ENCODE results near the gene PLPP3. TPM values are rescaled to one million over a fixed set of nuclear protein-coding genes. Genes with fewer than 3 reads are reported as not detected.

PLPP3 gene
- total RNA-seq, 1 donor = 243 TPM

- peaks cover 10% of the 10 kb centered on the region for H3K4me1 ChIP-seq (ENCODE audit: insufficient read depth, low read length)
- no peak overlapping the region for H2AFZ ChIP-seq (ENCODE audit: low read length)
- DNase-seq (ENCODE audit: insufficient read length, low spot score, missing footprints) = no peak
- no peak overlapping the region for H3K4me3 ChIP-seq (ENCODE audit: insufficient read depth, low read length)
- peaks cover 8% of the 10 kb centered on the region for H4K20me1 ChIP-seq (ENCODE audit: insufficient read depth, low read length)
- H3K4me2 ChIP-seq (ENCODE audit: insufficient read depth, low read length) = no peak overlapping the region
- H3K36me3 ChIP-seq (ENCODE audit: insufficient read depth, low read length) = peaks cover 62% of the 10 kb centered on the region
- peaks cover 20% of the 10 kb centered on the region for H3K79me2 ChIP-seq (ENCODE audit: insufficient read depth, low read length)
- TF ChIP-seq CTCF (IDR thresholded peaks at IDR 0.05; ENCODE audit: extremely low read depth, low read depth, low read length) = no peak
- no peaks in the 10 kb centered on the region for H3K27me3 ChIP-seq (ENCODE audit: insufficient read depth, low read length)
- no peak overlapping the region for H3K27ac ChIP-seq (ENCODE audit: low read depth, low read length)
- no peaks in the 10 kb centered on the region for H3K9me3 ChIP-seq (ENCODE audit: low read depth, low read length)
These were observed 83.2 kb downstream of the PLPP3 start for GRCh38 chr1:56496158-56496557.

- H3K36me3 ChIP-seq (ENCODE audit: insufficient read depth, low read length) = peaks cover 62% of the 10 kb centered on the region
- H3K79me2 ChIP-seq (ENCODE audit: insufficient read depth, low read length) = peaks cover 20% of the 10 kb centered on the region
- H3K27ac ChIP-seq (ENCODE audit: low read depth, low read length) = no peak overlapping the region
- no peaks in the 10 kb centered on the region for H3K9me3 ChIP-seq (ENCODE audit: low read depth, low read length)
- no peak overlapping the region for H2AFZ ChIP-seq (ENCODE audit: low read length)
- H3K4me3 ChIP-seq (ENCODE audit: insufficient read depth, low read length) = no peak overlapping the region
- no peaks in the 10 kb centered on the region for H3K27me3 ChIP-seq (ENCODE audit: insufficient read depth, low read length)
- peaks cover 11% of the 10 kb centered on the region for H3K4me1 ChIP-seq (ENCODE audit: insufficient read depth, low read length)
- no peak overlapping the region for H3K4me2 ChIP-seq (ENCODE audit: insufficient read depth, low read length)
- DNase-seq (ENCODE audit: insufficient read length, low spot score, missing footprints) = no peak
- H4K20me1 ChIP-seq (ENCODE audit: insufficient read depth, low read length) = peaks cover 8% of the 10 kb centered on the region
- TF ChIP-seq CTCF (IDR thresholded peaks at IDR 0.05; ENCODE audit: extremely low read depth, low read depth, low read length) = no peak
These were observed 83.8 kb downstream of the PLPP3 start for GRCh38 chr1:56495538-56495937.

GRCh38 chr1:56494306-56494705, 85.1 kb downstream of the PLPP3 start:
- H3K79me2 ChIP-seq (ENCODE audit: insufficient read depth, low read length) = peaks cover 13% of the 10 kb centered on the region
- no peak overlapping the region for H2AFZ ChIP-seq (ENCODE audit: low read length)
- no peak for DNase-seq (ENCODE audit: insufficient read length, low spot score, missing footprints)
- peaks cover 8% of the 10 kb centered on the region for H4K20me1 ChIP-seq (ENCODE audit: insufficient read depth, low read length)
- no peak overlapping the region for H3K4me2 ChIP-seq (ENCODE audit: insufficient read depth, low read length)
- no peak overlapping the region for H3K27ac ChIP-seq (ENCODE audit: low read depth, low read length)
- peaks cover 50% of the 10 kb centered on the region for H3K36me3 ChIP-seq (ENCODE audit: insufficient read depth, low read length)
- H3K27me3 ChIP-seq (ENCODE audit: insufficient read depth, low read length) = no peaks in the 10 kb centered on the region
- no peaks in the 10 kb centered on the region for H3K9me3 ChIP-seq (ENCODE audit: low read depth, low read length)
- peaks cover 11% of the 10 kb centered on the region for H3K4me1 ChIP-seq (ENCODE audit: insufficient read depth, low read length)
- H3K4me3 ChIP-seq (ENCODE audit: insufficient read depth, low read length) = no peak overlapping the region
- TF ChIP-seq CTCF (IDR thresholded peaks at IDR 0.05; ENCODE audit: extremely low read depth, low read depth, low read length) = no peak

- TF ChIP-seq CTCF (IDR thresholded peaks at IDR 0.05; ENCODE audit: extremely low read depth, low read depth, low read length) = no peak
- Histone ChIP-seq H3K9me3 (ENCODE audit: low read depth, low read length) (no peaks in the 10 kb centered on the region), H3K27me3 (ENCODE audit: insufficient read depth, low read length) (no peaks in the 10 kb centered on the region), H3K4me1 (ENCODE audit: insufficient read depth, low read length) (peaks cover 11% of the 10 kb centered on the region), H3K36me3 (ENCODE audit: insufficient read depth, low read length) (peaks cover 48% of the 10 kb centered on the region), H4K20me1 (ENCODE audit: insufficient read depth, low read length) (peaks cover 8% of the 10 kb centered on the region), H3K4me3 (ENCODE audit: insufficient read depth, low read length) (no peak overlapping the region), H3K27ac (ENCODE audit: low read depth, low read length) (no peak overlapping the region), H3K79me2 (ENCODE audit: insufficient read depth, low read length) (peaks cover 8% of the 10 kb centered on the region), H3K4me2 (ENCODE audit: insufficient read depth, low read length) (no peak overlapping the region), H2AFZ (ENCODE audit: low read length) (no peak overlapping the region)
- DNase-seq (ENCODE audit: insufficient read length, low spot score, missing footprints) = no peak
These were observed 85.5 kb downstream of the PLPP3 start for GRCh38 chr1:56493826-56494225.
